Measurements from ENCODE around the gene DLEU7.

DLEU7 gene

GRCh38 chr13:50842251-50842989 lies 1.1 kb downstream of the DLEU7 start:
- DNase-seq: no peak

DNA sequence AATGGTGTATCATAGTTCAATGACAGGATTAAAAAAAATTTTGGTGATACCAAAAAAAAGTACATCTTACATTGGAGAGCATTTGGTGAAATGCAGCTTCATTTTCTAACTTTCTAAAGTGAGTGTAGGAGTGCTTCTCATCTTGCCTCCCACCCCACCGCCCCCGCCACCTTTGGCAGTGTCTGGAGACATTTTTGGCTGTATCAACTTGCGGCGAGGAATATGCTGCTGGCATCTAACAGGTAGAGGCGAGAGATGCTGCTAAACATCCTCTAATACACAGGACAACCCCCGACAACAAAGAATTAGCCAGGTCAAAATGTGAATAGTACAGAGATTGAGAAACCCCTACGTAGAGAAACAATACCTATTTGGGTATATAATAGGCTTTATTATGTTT lies 1.7 kb downstream of the DLEU7 start:
- no peak for DNase-seq

DNA sequence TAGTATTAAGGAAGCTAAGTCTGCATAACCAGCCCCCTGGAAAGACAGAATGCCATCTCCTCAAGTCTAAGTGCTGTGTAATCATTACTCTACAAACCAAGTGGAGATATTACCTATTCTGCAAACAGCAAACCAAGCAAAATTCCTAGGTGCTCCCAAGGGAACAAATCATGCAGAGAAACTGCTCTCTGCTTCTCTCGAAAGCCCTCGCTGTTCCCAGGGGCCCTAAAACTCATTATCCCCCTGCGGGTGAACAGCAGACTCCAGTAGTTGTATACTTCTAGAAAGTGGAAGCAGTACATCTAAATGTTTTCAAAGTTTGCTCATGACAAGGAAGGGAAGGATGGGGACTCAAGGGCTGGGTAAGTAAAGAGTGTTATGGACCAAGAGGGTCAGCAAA lies 3.2 kb downstream of the DLEU7 start:
- no peak for DNase-seq

DNA sequence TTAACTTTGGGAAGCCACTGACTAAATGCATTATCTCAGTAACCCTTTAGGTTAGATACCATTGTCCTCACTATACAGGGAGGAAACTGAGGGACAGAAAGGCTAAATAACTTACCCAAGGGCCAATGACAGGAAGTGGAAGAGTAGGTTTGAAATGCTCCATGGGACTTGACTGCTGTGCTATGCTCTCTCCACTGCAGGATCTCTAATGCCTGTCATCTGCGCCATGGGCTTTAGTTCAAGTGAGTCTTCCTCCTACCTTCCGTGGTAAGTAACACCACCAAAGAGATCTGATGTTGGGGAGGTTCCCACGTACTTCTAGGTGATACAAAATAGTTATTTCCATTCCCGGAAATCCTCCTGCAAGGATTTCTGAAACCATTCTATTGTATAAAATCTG lies 3.7 kb downstream of the DLEU7 start:
- no peak for DNase-seq

GRCh38 chr13:50838701-50839100 lies 4.8 kb downstream of the DLEU7 start:
- no peak for DNase-seq

GRCh38 chr13:50838031-50838430 lies 5.5 kb downstream of the DLEU7 start:
- DNase-seq: no peak

DNA sequence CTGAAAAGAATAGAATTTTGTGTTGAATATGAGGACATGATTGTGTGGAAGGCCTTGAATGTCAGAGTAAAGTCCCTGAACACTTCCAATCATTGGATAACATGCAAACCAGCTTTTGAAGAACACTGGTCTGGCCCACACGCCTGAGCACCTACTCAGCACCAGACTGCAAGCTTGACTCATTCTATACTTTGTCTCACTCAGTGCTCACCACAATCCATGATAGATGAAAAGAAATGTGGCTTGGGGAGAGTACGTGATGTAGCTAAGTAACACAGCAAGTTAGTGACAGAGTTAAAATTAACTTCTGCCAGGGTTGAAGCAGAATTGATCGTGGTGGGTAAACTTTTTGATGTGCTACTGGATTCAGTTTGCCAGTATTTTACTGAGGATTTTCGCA lies 12.0 kb downstream of the DLEU7 start:
- DNase-seq: no peak

- no peak for DNase-seq
Observed at GRCh38 chr13:50829896-50830295, 13.6 kb downstream of the DLEU7 start.

DNA sequence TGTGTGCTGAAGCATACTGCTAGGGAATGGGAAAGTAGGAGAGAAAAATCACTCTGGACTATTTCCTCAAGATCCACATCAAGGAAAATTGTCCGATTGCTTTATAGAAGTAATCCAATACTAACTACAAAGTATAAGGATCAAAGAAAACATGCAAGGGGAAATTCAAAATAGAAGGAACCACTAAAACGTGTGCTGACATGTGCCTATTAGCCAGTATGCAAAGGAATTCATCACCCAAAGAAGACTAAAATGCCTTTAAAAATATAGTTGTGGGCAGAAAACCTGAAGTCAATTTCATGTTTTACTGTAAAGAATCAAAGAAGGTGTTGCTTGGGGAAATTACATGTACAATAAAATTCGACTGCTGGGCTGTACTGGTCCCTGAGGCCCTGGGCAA lies 14.3 kb downstream of the DLEU7 start:
- no peak for DNase-seq

DNA sequence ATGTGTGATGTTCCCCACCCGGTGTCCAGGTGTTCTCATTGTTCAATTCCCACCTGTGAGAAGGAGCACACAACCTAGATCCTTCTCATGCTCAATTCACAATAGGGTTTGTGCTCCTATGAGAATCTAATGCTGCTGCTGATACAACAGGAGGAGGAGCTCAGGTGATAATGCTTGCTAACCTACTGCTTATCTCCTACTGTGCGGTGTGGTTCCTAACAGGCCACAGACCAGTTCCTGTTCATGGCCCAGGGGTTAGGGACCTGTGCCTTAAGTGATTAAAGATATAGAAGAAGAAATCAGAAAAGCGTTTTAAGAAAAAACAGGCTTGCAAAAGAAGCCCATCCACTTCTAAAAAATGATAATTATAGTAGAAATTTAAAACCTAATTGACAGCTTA lies 17.5 kb downstream of the DLEU7 start:
- DNase-seq: no peak

DNA sequence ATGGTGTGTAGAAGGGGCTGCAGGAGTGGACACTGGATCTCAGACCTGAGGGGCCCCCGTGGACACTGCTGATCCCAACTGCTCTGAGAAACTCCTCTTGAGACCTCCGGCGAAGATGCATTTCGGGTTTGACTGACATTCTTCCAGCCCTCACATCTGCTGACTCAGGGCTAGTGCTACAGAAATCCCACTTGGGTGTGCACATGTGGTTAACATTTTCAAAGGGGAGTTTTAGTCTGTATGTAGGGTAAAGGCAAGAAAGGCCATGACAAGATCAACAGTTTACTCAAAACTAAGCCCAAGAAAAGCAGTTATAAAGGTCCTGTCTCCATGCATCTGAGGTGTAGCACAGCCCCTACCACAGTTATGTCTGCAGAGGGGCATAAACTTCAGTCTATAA lies 31.2 kb downstream of the DLEU7 start:
- no peak for DNase-seq

GRCh38 chr13:50810998-50811397 lies 32.5 kb downstream of the DLEU7 start:
- peak; percentile 49 for DNase-seq

DNA sequence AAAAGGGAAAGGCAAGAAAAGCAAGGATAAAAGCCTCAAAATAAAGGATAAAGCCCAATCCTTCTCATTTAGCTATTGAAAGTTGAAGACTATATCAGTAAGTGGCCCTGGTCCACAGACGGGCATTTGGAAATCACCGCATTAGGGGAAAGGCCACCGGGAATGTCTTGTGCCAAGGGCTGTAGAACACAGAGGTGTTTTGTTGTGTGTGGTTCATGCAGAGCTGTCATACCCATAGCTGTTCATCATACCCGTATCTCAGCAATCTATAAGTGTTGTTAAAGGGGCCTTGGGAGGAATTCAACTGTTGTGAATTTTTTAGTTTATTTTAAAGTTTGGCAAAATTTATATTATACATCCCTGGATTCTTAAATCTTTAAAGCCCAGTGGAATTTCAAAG lies 33.0 kb downstream of the DLEU7 start:
- no peak for DNase-seq

GRCh38 chr13:50809133-50810090 lies 34.1 kb downstream of the DLEU7 start:
- DNase-seq: no peak

- DNase-seq: peak; percentile 28
Observed at GRCh38 chr13:50805805-50806204, 37.7 kb downstream of the DLEU7 start.

DNA sequence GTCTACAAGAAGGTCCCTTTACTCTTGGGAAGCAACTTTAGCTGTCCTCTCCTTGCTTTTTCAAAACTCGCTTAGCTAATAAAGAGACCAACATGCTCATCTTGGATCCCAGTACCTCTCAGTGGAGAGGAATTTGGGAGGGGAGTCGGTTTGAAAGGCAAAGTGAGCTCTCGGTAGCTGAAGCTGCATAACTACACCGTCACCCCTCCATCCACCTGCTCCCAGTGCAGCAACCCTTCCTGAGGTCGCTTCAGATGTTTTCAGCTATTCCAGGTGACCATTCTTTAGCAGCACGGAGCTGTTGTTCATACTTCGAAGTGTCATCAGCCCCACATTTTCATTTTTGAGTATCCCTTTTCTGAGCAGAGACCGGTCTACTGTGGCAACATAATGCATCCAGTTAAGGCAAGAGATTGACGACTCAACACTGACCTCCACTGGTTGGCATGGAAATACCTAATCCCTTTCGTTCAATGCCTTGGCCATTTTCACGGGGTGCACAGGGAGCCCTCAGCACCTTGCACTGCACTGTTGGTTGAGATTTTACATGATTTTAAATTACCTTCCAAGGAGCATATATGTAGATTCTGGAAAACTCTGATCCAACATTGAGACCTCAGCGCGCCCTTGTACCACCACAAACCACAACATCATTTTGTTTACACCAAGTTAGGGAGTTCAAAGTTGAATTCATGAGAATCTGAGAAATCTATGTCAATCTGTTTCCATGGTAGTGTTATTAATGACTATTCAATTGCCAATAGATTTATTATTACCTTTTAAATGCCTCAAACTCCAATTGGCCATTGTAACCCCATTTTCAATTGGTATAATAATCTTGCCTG lies 42.2 kb downstream of the DLEU7 start:
- peak; percentile 84 for DNase-seq

DNA sequence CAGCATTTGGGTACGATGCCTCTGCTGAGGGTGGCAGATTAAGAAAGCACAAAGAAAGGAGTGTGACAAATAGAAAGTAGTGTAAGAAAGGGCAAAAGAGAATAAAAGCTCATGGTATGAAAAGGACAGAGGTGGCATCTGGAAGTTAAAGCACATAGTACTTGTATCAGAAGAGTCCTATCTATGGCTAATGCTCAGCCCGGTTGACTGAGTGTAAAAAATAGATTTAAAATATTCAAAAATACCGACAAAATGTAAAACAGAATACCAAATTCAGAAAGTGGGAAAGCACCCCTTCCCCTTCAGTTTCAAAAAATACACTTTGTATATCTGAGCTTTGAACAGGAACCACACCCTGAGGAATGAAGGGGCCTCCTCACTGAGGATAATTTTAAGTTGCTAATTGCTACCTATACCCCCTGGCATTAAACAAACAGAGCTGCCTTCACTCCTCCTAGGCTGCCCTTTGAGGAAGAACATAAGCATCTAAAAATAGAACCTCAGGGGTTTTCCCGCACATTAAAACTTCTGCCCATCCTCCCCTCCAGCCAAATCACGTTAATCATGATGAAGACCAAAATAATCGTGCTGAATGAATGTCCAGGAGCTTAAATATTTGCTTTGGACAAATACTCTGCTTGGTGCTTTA lies 43.3 kb downstream of the DLEU7 start:
- no peak for DNase-seq

GRCh38 chr13:50798923-50799322 lies 44.6 kb downstream of the DLEU7 start:
- peak; percentile 50 for DNase-seq

- no peak for DNase-seq
Observed at GRCh38 chr13:50797091-50797490, 46.4 kb downstream of the DLEU7 start.

GRCh38 chr13:50796463-50796862 lies 47.0 kb downstream of the DLEU7 start:
- no peak for DNase-seq

GRCh38 chr13:50794226-50794625 lies 49.3 kb downstream of the DLEU7 start:
- DNase-seq: peak; percentile 15

DNA sequence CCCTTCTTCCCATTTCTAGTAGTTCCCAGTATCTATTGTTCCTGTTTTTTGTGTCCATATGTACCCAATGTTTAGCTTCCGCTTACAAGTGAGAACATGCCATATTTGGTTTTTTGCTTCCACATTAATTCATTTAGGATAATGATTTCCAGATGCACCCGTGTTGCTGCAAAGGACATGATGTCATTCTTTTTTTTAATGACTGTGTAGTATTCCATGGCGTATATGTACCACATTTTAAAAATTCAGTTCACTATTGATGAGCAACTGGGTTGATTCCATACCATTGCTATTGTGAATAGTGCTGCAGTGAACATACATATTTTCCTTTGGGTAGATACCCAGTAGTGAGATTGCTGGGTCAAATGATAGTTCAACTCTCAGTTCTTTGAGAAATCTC lies 50.5 kb downstream of the DLEU7 start:
- DNase-seq: no peak
